Measurements from ENCODE around the gene ALG3. TPM values are rescaled to one million over a fixed set of nuclear protein-coding genes. Genes with fewer than 3 reads are reported as not detected.

The ALG3 gene
- total RNA-seq: 27.8 and 33.3 TPM in 2 replicates

GRCh38 chr3:184248454-184249411, at the start of gene ALG3:
Gene ALG3, minus strand, starts transcription at chr3:184248962. Its CDS starts 22 bp downstream, at chr3:184248940.

GRCh38 chr3:184275961-184276910, 27.5 kb upstream of the ALG3 start, which contains the start of gene ECE2:
Gene ECE2, plus strand, starts transcription at chr3:184276022. Its CDS starts 132 bp downstream, at chr3:184276154.

GRCh38 chr3:184261270-184261853, 12.6 kb upstream of the ALG3 start, which contains the start of gene CAMK2N2:
Gene CAMK2N2, minus strand, starts transcription at chr3:184261553. Its CDS starts 268 bp downstream, at chr3:184261285.

GRCh38 chr3:184249412-184250166, 827 bp upstream of the ALG3 start, which contains the start of gene EEF1AKMT4:
Gene EEF1AKMT4, plus strand, starts transcription at chr3:184249672. Its CDS starts 23 bp downstream, at chr3:184249695.

GRCh38 chr3:184229394-184230080, 19.2 kb downstream of the ALG3 start, which contains the start of gene VWA5B2:
Gene VWA5B2, plus strand, starts transcription at chr3:184229585. Its CDS starts 944 bp downstream, at chr3:184230529.

Small RNAs within 50 kb of the gene (small RNA-seq; reads per million reads assigned to genes)
- not detected for gene MIR1224

Other genes with a start within 250 kb of the ALG3 start
- 20.2 and 24.5 TPM in 2 replicates for gene ABCC5, start 231.1 kb downstream of the ALG3 start, total RNA-seq
- gene HTR3D, start 217.2 kb downstream of the ALG3 start, total RNA-seq: not detected in 2 replicates
- not detected in 2 replicates for gene HTR3C, start 195.9 kb downstream of the ALG3 start, total RNA-seq
- gene HTR3E, start 151.9 kb downstream of the ALG3 start, total RNA-seq: not detected in 2 replicates
- 36.4 and 42.8 TPM in 2 replicates for gene EIF2B5, start 113.6 kb downstream of the ALG3 start, total RNA-seq
- 24.3 and 27.1 TPM in 2 replicates for gene DVL3, start 93.6 kb downstream of the ALG3 start, total RNA-seq
- gene AP2M1, start 74.1 kb downstream of the ALG3 start, total RNA-seq: 345 and 354 TPM in 2 replicates
- gene ABCF3, start 62.8 kb downstream of the ALG3 start, total RNA-seq: 33.7 and 42.4 TPM in 2 replicates
- gene VWA5B2, start 19.4 kb downstream of the ALG3 start, total RNA-seq: under 0.01 TPM in 1 of 2 replicates, not detected in the other
- gene EEF1AKMT4, start 710 bp upstream of the ALG3 start, total RNA-seq: 3.2 and 3.3 TPM in 2 replicates
- not detected in 2 replicates for gene CAMK2N2, start 12.6 kb upstream of the ALG3 start, total RNA-seq
- not detected in 2 replicates for gene ECE2, start 27.1 kb upstream of the ALG3 start, total RNA-seq
- gene PSMD2, start 50.3 kb upstream of the ALG3 start, total RNA-seq: 535 and 555 TPM in 2 replicates
- 394 and 415 TPM in 2 replicates for gene EIF4G1, start 65.6 kb upstream of the ALG3 start, total RNA-seq
- 21.8 and 31.1 TPM in 2 replicates for gene FAM131A, start 88.6 kb upstream of the ALG3 start, total RNA-seq
- 3.3 and 3.9 TPM in 2 replicates for gene CLCN2, start 112.6 kb upstream of the ALG3 start, total RNA-seq
- gene POLR2H, start 112.7 kb upstream of the ALG3 start, total RNA-seq: 122 and 123 TPM in 2 replicates
- gene THPO, start 129.2 kb upstream of the ALG3 start, total RNA-seq: not detected in 2 replicates
- gene CHRD, start 131.1 kb upstream of the ALG3 start, total RNA-seq: 0.07 and 0.13 TPM in 2 replicates

Measured in thoracic aorta endothelial cell (primary cell).